ENCODE measurements around the gene CNNM1.

Gene CNNM1

DNA sequence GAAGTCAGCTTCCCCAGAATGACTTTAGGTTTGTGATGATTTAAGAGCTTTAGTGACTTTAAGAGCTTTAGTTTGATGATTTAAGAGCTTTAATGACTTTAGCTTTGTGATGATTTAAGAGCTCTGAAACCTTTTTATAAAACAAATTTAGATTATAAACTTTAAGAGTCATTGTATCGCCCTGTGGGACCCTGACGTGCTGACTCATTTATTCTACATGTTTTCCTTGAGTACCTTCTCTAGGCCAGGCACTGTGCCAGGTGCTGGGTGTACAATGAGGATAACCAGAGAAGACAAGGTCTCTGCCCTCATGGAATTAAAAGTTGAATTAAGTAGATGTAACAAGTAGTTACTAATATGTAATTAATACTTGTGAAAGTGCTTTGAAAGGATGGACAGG lies 45.4 kb downstream of the CNNM1 start:
- DNase-seq (ENCODE audit: low read depth) = no peak

DNA sequence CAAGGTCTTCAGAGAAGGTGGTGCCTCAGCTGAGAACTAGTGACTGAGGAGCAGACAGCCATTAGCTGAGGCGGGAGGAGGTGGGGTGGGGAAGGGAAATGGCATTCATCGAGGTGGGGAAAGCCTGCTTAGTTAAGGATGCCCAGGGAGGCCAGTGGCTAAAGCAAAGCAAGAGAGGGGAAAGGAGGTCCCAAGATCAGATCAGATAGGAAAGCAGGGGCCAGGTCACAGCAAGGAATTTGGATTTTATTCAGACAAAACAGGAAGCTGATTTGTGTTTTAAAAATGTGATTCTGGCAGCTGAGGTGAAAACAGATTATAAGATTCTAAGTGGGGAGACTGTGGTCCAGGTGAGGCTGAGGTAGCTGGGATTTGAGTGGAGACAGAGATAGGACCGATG lies 45.8 kb downstream of the CNNM1 start:
- DNase-seq (ENCODE audit: low read depth) = no peak

DNA sequence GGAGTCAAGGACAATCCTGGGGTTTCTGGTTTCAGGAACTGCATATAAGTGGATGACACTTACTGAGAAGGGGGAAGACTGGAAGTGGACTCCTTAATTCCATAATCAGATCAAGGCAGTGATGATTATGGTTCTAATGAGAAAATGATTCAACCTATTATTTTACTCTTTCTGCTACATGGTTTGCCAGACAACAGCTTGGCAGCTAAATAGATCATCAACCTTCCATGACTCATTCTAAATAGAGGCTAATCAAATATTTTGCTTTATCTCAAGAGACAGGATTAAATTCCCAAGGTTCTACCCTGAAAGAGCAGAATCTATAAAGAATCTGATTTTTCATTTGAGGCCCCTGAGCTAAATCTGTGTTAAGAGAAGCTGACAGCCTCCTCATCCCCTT lies 46.3 kb downstream of the CNNM1 start:
- no peak for DNase-seq (ENCODE audit: low read depth)

DNA sequence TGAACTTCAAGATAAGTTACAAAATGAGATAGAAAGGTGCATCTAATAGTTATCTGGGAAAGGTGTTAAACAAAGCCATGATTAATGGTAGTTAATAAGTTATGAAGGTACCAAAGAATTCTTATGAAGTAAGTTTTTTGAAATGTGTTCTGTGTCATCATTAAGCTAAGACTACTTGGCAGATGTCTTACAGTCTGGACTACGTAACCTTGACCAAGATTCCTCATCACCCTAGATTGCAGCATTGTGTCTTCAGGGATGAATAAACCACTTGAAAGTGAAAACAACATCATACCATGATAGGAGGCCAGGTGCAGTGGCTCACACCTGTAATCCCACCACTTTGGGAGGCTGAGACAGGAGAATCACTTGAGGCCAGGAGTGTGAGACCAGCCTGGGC lies 53.0 kb downstream of the CNNM1 start:
- no peak for DNase-seq (ENCODE audit: low read depth)

DNA sequence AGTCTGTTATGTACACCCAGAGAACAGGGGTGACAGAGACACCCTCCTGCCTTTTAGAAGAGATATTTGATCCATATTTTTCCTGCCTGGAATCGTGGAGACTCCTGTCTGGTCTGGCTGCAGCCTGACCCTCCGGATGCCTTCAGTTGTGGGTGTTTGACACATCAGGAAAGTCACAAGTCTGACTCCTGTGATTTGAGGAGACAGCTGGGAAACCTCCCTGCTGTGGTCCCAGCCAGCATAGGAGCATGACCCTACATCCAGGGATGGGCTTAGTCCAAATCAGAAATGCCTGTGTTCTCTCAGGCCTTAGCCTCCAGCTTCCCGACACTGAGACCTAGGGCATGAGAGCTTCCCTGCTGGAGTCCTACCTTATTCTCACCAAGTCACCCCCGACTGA lies 57.9 kb downstream of the CNNM1 start:
- DNase-seq (ENCODE audit: low read depth) = no peak

DNA sequence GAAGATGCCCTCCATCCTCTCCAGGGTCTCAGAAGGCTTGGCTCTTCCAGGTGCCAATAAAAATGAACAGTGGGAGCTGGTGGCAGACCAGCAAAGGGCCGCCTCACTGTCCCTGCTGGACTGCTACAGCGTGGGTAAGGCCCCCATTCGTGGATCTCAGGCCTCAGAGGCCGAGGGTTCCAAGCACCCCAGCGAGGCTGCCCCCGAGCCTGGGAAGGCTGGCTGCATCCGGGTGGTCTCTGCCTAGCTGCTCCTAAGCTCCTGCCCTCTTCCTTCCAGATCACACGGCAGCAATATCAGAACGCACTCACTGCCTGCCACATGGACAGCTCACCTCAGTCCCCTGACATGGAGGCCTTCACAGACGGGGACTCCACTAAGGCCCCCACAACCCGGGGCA lies 58.4 kb downstream of the CNNM1 start:
- DNase-seq (ENCODE audit: low read depth) = no peak

DNA sequence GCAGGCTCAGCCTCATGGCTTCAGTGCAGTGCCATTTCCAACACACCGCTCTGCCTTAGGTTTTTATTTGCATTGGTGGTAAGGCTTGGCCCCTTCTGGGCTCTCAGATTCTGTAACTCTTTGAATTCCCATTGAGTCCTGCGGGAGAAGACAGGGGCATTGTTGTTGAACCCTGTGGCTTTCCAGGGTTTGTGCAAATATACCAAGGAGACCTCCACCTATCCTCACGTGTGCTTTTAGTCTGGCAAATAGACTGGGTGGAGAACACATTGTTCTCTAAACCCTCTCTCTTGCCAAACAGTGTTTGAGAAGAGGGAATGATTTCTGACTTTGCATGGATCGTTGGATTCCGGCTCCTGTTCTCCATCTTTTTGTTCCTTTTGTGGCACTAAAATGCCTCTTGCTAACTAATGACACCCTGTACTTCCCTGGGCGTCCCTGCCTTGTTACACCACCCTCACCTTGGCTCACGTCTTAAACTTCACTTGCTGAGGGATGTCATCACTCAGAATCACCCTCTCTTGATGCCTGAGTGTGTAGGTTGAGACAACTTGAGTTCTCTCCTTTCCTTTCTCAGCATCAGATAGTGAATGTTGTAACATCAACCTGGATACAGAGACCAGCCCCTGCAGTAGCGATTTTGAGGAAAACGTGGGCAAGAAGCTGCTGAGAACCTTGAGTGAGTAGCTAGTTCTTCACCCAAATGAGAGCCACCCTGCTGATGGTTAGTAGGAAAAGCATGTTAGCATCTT lies 60.7 kb downstream of the CNNM1 start:
- DNase-seq (ENCODE audit: low read depth) = no peak

DNA sequence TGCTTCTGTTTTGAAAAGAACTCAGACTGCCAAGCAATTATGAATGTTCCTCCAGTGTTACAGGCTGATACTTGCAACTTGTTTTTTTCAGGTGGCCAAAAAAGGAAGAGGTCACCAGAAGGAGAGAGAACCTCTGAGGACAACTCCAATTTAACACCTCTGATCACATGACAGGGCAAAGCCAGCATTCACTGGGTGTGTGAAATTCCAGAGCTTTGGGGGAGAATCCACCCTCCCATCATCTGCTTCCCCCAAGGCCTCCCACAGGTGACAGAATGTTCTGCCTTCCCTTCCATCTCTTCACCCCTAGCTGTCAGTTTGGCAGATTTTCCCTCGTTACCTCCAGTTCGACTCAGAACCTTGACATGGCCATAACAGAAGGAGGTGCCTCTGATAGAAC lies 62.2 kb downstream of the CNNM1 start:
- no peak for DNase-seq (ENCODE audit: low read depth)

DNA sequence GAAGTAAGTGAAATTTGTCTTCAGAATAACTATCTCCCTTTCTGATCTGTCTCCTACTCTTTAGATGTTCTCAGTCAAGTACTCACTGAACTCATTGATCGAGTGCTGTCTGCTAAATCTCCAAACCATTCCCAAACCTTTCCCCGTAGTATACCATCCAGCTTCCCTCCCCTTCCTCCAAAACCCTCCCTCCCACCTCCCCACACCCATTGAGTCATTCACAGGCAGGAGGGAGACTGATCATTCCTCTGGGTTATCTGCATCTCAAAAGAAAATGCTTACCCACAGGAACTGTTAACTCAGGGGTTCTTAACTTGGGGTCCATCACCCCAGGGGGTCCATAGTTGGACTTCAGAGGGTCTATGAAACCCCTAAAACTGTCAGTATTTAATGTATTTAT lies 63.9 kb downstream of the CNNM1 start:
- no peak for DNase-seq (ENCODE audit: low read depth)

DNA sequence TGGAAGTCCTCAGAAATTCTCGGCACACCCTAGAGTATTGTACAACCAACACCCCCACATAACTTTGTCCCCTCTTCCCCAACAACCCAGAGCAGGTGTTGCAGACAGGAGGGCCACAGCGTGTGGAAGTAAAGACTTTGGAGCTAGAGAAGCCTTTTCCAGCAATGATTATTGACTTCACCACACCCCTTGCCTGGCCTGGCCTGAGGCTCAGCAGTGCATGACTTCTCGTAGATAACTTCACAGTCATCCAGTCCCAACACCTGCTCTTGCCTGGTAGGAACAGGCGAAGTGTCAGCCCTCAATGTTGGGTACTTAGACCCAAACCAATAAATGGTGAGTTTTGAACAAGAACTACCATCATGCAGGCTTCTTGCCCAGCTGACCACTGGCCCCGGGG lies 64.5 kb downstream of the CNNM1 start:
- DNase-seq (ENCODE audit: low read depth) = no peak

DNA sequence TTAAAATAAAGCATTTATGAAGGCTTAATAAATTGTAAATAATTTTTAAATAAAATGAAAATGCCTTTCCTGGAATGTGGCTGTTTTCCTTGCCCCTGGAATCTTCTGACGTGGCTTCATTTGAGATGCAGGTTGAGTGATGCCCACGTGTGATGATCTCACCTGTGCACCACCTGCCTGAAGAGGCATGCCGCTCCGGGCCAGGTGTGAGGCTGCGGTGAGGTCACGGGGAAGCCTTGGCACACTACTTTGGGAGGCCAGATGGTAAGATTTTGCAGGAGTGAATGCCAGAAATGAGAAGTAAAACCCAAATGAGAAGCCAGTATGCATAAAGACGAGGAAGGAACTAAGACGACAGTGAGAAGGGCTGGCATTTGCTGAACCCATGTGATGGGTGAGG lies 65.1 kb downstream of the CNNM1 start:
- DNase-seq (ENCODE audit: low read depth) = no peak

DNA sequence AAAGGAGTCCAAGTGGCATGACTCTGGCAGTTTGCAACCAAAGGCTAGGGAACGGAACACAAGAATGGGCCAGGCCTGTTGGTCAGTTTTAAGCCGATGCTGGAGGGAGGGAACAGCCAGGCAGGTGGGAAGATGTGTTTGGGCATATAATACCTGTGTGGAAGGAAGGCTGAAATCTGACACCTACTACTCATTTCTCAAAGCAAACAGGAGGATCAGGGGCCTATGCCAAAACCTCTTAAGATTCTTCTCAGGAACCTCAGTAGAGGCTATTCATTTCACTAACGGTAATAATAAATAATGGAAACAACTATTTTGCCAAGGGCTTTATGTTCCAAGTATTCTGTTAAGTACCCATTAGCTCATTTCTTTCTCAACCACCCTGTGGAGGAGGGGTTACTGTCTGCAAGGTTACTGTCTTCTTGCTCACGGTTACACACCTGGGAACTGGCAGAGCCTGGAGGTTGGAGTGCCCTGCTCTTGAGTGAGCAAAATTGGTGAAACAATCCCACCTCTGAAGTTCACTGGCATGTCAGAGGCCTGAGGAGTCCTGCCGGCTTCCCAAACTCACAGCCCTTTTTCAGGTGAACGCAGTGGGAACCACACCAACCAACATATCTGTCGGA lies 65.7 kb downstream of the CNNM1 start:
- no peak for DNase-seq (ENCODE audit: low read depth)

DNA sequence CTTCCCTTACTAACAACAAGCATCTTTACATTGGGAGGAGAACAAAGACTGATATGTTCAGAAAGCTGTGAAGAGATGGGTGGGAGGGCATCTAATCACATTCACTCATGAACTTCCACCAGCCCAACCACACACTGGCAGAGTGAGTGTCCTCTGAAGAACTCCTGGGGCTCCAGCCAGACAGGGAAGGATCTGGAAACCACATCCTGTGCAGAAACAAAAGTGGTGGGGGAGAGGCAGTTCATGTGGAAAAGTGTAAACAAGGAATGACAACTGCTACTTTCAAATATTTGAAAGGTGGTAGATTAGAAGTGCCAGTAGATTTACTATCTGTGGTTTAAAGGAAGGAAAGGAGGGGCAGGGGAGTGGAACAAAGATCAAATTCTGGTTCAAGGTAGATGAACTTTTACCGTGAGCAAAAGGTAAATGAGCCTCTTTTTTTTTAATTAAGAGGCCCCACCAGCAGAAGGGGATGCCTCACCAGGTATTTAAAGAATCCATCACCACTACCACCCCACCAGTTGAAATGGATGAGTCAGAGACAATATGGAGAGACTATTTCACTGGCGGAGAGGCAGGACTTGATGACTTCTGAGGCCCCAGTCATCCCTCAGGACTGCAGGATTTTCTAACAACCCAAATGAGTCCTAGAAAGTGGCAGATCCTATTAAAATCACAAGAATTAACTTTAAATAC lies 66.7 kb downstream of the CNNM1 start:
- no peak for DNase-seq (ENCODE audit: low read depth)

DNA sequence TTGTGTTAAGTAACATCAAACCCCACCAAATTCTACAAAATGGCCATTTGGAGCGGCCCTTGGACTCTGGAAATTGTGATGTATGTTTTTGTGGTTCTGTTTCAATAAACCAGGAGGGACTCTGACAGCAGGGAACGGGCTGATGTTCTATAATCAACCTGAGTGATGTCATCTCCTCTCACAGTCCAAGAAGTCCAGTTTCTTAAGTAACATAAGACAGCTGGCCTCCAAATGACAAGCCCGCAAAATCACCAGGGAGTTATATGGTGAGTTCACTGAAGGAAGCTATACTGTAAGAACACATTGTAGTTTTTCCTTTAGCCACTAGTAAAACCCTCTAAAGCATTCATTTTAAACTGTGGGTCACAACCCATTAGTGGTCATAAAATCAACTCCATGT lies 67.3 kb downstream of the CNNM1 start:
- no peak for DNase-seq (ENCODE audit: low read depth)

DNA sequence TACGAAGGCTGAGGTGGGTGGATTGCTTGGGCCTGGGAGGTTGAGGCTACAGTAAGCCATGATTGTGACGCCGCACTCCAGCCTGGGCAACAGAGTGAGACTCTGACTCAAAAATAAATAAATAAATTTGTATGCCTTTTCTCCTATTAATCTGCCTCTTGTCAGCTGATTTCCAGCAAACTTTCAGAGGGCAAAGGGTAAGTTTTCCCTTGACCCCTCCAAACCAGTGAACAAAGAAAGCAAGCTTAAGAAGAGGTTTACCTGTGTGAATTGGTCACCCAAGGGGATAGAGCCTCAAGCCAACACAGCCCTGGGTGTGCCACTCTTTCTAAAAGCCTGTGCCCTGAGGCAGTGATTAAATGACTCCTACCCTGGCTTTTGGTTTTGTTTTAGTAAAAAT lies 70.5 kb downstream of the CNNM1 start:
- no peak for DNase-seq (ENCODE audit: low read depth)

DNA sequence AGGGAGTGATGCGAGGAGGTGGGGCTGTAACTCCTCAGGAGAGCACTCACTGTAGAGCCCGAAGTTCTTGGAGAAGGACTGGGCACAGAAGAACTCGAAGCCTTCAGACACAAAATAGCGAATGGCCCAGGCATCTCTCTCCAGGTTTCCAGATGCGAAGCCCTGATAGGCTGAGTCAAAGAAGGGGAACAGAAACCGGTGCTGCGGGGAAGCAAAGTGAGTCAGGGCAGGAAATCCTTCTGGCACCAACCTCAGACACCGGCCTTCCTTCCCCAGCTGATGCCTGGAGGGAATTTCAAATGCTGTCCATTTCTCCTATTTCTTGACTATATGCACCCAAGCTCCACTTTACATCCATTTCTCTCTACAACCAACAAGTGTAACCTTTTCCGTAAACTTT lies 74.5 kb downstream of the CNNM1 start:
- no peak for DNase-seq (ENCODE audit: low read depth)

DNA sequence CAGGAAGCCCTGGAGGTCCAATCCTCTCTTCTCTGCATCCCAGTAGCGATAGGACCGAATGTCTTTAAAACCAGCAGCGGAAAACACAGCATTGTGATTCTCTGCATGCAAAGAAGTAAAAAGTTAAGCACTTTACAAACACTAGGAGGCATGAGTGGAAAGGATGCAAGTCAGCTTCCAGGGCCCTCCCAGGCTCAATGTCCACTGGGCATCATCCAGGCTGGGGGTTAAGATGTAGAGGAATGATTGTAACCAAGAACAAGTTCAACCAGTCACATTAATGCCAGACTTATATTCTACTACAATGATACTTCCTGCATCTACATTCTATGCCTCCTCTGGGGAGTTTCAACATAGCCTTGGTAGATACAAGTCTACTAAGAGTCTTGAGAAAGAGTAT lies 77.0 kb downstream of the CNNM1 start:
- no peak for DNase-seq (ENCODE audit: low read depth)

DNA sequence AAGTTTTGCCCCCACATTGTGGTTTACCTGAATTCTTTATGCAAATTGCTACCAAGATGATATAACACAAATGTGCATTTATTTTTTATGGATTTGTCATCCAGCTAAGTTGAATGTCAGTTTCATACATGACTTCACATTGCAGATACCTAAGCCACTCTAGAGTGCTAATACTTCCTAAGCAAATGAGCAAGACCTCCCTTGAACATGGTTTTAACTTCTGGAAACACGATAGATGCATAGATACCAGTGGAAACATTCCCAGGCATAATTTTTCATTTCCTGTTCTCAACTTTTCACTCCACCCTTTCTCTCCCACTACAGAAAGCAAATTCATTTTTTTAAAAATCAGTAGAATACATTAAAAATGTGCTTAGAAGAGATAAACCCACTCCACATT lies 81.0 kb downstream of the CNNM1 start:
- DNase-seq (ENCODE audit: low read depth) = no peak

DNA sequence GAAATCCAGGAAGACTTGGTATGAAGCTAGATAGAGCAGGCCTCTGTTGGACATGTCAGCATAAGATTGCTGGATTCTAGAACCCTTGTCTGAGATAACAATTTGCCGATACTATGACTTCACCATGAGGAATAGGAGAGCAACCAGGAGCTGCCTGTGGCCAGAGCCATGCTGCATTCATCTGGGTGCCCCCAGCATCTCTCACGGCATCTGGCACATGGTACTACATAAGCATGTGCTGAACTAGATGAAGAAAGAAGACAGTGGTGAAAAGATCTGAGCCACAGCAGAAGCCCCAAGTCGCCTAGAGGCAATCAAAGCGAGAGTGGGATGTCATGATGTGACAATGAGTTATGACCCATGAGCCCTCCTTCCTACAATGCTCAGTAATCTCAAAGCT lies 81.7 kb downstream of the CNNM1 start:
- no peak for DNase-seq (ENCODE audit: low read depth)

DNA sequence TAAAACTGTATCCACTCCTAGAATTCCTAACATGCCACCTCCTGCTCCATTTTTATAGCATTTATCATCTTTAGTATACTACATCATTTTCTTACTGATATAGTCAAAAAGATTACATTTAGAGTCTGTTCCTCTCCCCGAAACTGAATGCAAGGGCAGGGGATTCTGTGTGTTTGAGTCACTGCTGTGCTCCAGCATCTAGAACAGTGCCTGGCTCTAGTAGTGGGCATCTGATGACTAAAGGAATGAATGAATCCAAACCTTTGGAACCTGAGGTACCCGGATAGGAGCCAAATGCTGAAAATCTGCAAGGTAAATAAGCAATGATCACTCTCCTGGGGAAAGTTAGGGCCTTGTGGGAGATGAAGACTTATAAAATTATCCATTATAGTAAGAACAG lies 82.4 kb downstream of the CNNM1 start:
- DNase-seq (ENCODE audit: low read depth) = no peak

DNA sequence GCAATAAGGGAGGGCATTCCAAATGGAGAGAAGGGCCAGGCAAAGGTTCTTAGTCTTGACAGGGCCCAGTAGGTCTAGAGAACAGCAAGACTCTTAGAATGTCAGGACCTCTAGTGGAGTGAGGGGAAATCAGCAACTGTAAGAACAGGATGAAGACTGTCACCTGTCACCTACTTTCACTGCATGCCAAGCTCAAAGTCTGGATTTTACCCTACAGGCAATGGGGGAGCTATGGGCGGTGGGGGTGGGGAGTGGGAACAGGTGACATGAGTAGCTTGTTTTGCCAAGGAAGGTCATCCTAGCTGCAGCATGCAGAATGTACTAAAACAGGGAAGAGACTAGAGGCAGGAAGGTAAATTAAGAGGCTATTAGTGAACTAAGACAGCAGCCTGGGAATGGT lies 82.9 kb downstream of the CNNM1 start:
- no peak for DNase-seq (ENCODE audit: low read depth)

DNA sequence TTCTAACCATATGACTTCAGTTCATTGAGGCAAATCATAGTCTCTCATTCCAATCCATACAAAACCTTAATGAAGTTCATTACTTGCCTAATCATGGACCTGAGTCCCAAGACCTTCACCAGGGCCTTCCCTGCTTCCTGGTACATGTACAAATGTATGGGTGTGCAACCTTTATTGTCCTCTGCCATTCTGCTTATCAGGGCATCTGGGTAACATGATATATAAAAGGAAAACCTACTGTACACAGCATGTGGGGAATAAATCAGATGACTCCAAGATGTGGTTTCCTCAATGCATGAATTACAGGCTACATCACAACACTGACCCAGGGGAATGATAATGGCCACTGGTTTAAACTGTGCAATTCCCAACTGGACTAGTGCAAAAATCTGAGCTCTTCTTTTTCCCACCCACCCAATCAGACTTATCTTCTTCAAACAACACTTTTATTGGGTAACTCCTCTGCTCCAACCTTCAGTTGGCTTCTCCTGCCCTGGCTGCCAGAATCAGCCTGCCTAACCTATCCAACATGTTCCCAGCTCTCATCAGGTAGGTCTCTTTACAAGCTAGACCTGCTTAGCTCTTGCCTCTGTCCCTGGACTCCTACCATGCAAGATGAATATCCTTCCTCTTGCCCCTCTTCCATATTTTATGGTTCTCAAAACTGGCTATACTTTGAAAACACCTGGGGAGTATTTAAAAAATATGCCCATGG lies 89.9 kb downstream of the CNNM1 start:
- no peak for DNase-seq (ENCODE audit: low read depth)

DNA sequence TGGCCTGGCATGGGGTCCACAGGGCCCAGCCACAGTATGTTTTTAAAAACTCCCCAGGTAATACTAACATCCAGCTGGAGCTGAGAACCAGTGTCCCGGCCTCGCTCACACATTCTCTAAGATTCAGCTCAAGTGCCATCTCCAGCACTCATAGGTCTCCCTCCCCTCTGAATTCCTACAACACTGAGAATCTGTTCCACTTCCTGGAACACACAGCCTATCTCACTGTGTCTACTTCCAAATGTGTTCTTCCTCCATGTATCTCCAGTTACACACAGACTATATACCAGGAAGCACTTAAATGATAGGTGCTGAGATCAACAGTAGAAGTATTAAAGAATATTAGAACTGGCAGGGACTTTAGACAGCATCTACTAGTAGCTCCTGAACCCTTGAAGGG lies 90.5 kb downstream of the CNNM1 start:
- no peak for DNase-seq (ENCODE audit: low read depth)
